GM12801 (cell line): ENCODE data around the gene CACNA2D2.

Experiments
- CTCF ChIP-seq: IDR thresholded peaks from one replicate; pipeline ENCODE4 v1.5.1; 2011; ENCODE audit warnings: control low read depth; ENCODE audit not compliant: insufficient read length; ENCODE audit errors: extremely low read depth

The CACNA2D2 gene

GRCh38 chr3:50444213-50444612 is 59.2 kb downstream of the CACNA2D2 start:
- no peak for TF ChIP-seq CTCF

- no peak for TF ChIP-seq CTCF
Measured at GRCh38 chr3:50442945-50443579, 60.4 kb downstream of the CACNA2D2 start.

- no peak for TF ChIP-seq CTCF
Measured at GRCh38 chr3:50441424-50442217, 61.8 kb downstream of the CACNA2D2 start.

GRCh38 chr3:50436114-50436674 is 67.2 kb downstream of the CACNA2D2 start:
- no peak for TF ChIP-seq CTCF

- TF ChIP-seq CTCF = no peak
Measured at GRCh38 chr3:50435371-50436113, 67.9 kb downstream of the CACNA2D2 start.

GRCh38 chr3:50433954-50434353 is 69.5 kb downstream of the CACNA2D2 start:
- no peak for TF ChIP-seq CTCF

- no peak for TF ChIP-seq CTCF
Measured at GRCh38 chr3:50430950-50431435, 72.4 kb downstream of the CACNA2D2 start.
